CD4-positive, alpha-beta T cell (primary cell): Measurements from ENCODE around the gene METRNL. TPM values are rescaled to one million over a fixed set of nuclear protein-coding genes. Genes with fewer than 3 reads are reported as not detected.

Experiments
- ATAC-seq: fragments of 200-7000 bp; cut with Tn5 transposase; one replicate; pipeline ENCODE4 v1.10.0; 2022; ENCODE audit warnings: mild to moderate bottlenecking; ENCODE audit not compliant: poor library complexity
- CTCF ChIA-PET: fragments of 350-600 bp; sonication (Branson Sonifier 250); formaldehyde crosslinking; loops from one replicate; lab custom pipeline; 2021; ENCODE audit warnings: antibody characterized with exemption, inconsistent platforms; lab: Charles Lee
- POLR2A ChIA-PET: fragments of 350-600 bp; sonication (Branson Sonifier 250); formaldehyde crosslinking; loops from one replicate; lab custom pipeline; 2021; ENCODE audit warnings: antibody characterized with exemption, inconsistent platforms; lab: Charles Lee
- DNase-seq, 14 experiments: peaks; one replicate each; pipeline ENCODE4 v3.0.0-alpha.2; 2013 to 2020; ENCODE audit warnings: mixed read lengths in 2 of 14
- H3K27ac ChIP-seq, 2 donors: one replicate each; pipeline versions ENCODE4 v1.5.1 to v1.7.0; 2013; ENCODE audit warnings: low read length in 2 of 2, low read depth in 1 of 2, mild to moderate bottlenecking in 1 of 2
- H3K27me3 ChIP-seq, 2 experiments: 1 replicate in 1 of 2; 2 replicates in 1 of 2; pipeline versions ENCODE4 v1.6.1 to v1.7.0; 2013; ENCODE audit warnings: low read length in 2 of 2, control low read depth in 1 of 2, mild to moderate bottlenecking in 1 of 2, moderate library complexity in 1 of 2; ENCODE audit not compliant: insufficient read depth in 2 of 2, control insufficient read depth in 1 of 2
- H3K36me3 ChIP-seq: one replicate; pipeline ENCODE4 v1.6.1; 2013; ENCODE audit warnings: low read length, control low read depth; ENCODE audit not compliant: insufficient read depth
- H3K4me1 ChIP-seq: one replicate; pipeline ENCODE4 v1.6.1; 2013; ENCODE audit warnings: low read length, control low read depth; ENCODE audit not compliant: insufficient read depth
- H3K4me3 ChIP-seq: one replicate; pipeline ENCODE4 v1.5.1; 2013; ENCODE audit warnings: mild to moderate bottlenecking, low read length, moderate library complexity
- H3K9me3 ChIP-seq, 2 experiments: 1 replicate in 1 of 2; 2 replicates in 1 of 2; pipeline versions ENCODE4 v1.6.1 to v1.7.0; 2013; ENCODE audit warnings: low read length in 2 of 2, mild to moderate bottlenecking in 2 of 2, control low read depth in 1 of 2, moderate library complexity in 1 of 2; ENCODE audit not compliant: control insufficient read depth in 1 of 2, insufficient read depth in 1 of 2
- H3K27ac Mint-ChIP-seq: one replicate; pipeline ENCODE4 v1.8.0; 2020; ENCODE audit warnings: mixed read lengths
- H3K27me3 Mint-ChIP-seq: one replicate; pipeline ENCODE4 v1.8.0; 2021; ENCODE audit warnings: mixed read lengths
- H3K36me3 Mint-ChIP-seq: one replicate; pipeline ENCODE4 v1.8.0; 2021; ENCODE audit warnings: low read depth, mixed read lengths
- H3K4me1 Mint-ChIP-seq: one replicate; pipeline ENCODE4 v1.8.0; 2021; ENCODE audit warnings: low read depth, mixed read lengths
- H3K4me3 Mint-ChIP-seq: one replicate; pipeline ENCODE4 v1.8.0; 2020; ENCODE audit warnings: mild to moderate bottlenecking, mixed read lengths
- H3K9me3 Mint-ChIP-seq: one replicate; pipeline ENCODE4 v1.8.0; 2020; ENCODE audit warnings: mixed read lengths
- CTCF ChIP-seq: fragments of 200-600 bp; IDR thresholded peaks from one replicate; pipeline ENCODE4 v1.8.0; 2022; ENCODE audit warnings: antibody characterized with exemption, mild to moderate bottlenecking
- intact Hi-C, 2 experiments: fragments of 100-400 bp; cut with DNase I in 1 of 2; cut with micrococcal nuclease in 1 of 2; formaldehyde crosslinking; loops; one replicate each; pipeline versions ENCODE4 v1.15.1 to v1.9.0; 2023 to 2025; cut with DNase I, micrococcal nuclease
- total RNA-seq, 174 experiments: library from RNA in 2 of 174; stranded (reverse) in 2 of 174; gene quantifications; one replicate each; pipeline ENCODE4 v1.2.3 and lab custom pipeline; 2021 to 2026

METRNL gene
- total RNA-seq, 2 experiments from 2014 or later, result 24.5 to 26.9 TPM

- H3K27ac Mint-ChIP-seq, result no peak overlapping the region
- Histone ChIP-seq H3K4me3 (no peak overlapping the region), H3K4me1 (no peaks in the 10 kb centered on the region), H3K27ac (no peak overlapping the region), H3K36me3 (no peaks in the 10 kb centered on the region), H3K27me3 (peaks cover 0 to 4% of the 10 kb centered on the region in 2 experiments), H3K9me3 (no peaks in the 10 kb centered on the region)
- no peaks in the 10 kb centered on the region for H3K4me1 Mint-ChIP-seq
- H3K27me3 Mint-ChIP-seq, result peaks cover 5% of the 10 kb centered on the region
- DNase-seq (peak in 1 of 14 experiments; percentile 5), ATAC-seq (no peak)
- intact Hi-C loops, result no loop called here
- no peaks in the 10 kb centered on the region for H3K9me3 Mint-ChIP-seq
- TF ChIP-seq CTCF, result no peak
- ChIA-PET POLR2A (no interaction called here), CTCF (no interaction called here)
- no peak overlapping the region for H3K4me3 Mint-ChIP-seq
- no peaks in the 10 kb centered on the region for H3K36me3 Mint-ChIP-seq
These were observed 56.3 kb downstream of the METRNL start for GRCh38 chr17:83135692-83136091.

GRCh38 chr17:83136156-83136555 lies 56.7 kb downstream of the METRNL start:
- Histone ChIP-seq H3K36me3 (no peaks in the 10 kb centered on the region), H3K4me1 (no peaks in the 10 kb centered on the region), H3K9me3 (no peaks in the 10 kb centered on the region), H3K27me3 (peaks cover 0 to 4% of the 10 kb centered on the region in 2 experiments), H3K27ac (no peak overlapping the region), H3K4me3 (no peak overlapping the region)
- no peak for ATAC-seq
- Mint-ChIP-seq H3K27ac (no peak overlapping the region), H3K4me3 (no peak overlapping the region), H3K27me3 (peaks cover 5% of the 10 kb centered on the region), H3K9me3 (no peaks in the 10 kb centered on the region), H3K36me3 (no peaks in the 10 kb centered on the region), H3K4me1 (no peaks in the 10 kb centered on the region)
- ChIA-PET POLR2A (no interaction called here), CTCF (no interaction called here)
- intact Hi-C loops, result no loop called here
- TF ChIP-seq CTCF, result no peak
- peak in 1 of 14 experiments; percentile 17 for DNase-seq

- DNase-seq (peak in 1 of 14 experiments; percentile 6), ATAC-seq (no peak)
- ChIA-PET POLR2A (no interaction called here), CTCF (no interaction called here)
- Histone ChIP-seq H3K27me3 (peaks cover 0 to 4% of the 10 kb centered on the region in 2 experiments), H3K9me3 (no peaks in the 10 kb centered on the region), H3K4me1 (no peaks in the 10 kb centered on the region), H3K36me3 (no peaks in the 10 kb centered on the region), H3K4me3 (no peak overlapping the region), H3K27ac (no peak overlapping the region)
- TF ChIP-seq CTCF, result no peak
- Mint-ChIP-seq H3K36me3 (no peaks in the 10 kb centered on the region), H3K9me3 (no peaks in the 10 kb centered on the region), H3K4me1 (no peaks in the 10 kb centered on the region), H3K4me3 (no peak overlapping the region), H3K27ac (no peak overlapping the region), H3K27me3 (peaks cover 5% of the 10 kb centered on the region)
- intact Hi-C loops, result no loop called here
These were observed 57.5 kb downstream of the METRNL start for GRCh38 chr17:83136931-83137330.
